Measurements from ENCODE around the gene RBMS1. TPM values are rescaled to one million over a fixed set of nuclear protein-coding genes. Genes with fewer than 3 reads are reported as not detected.
A peak's percentile ranks its signal among the peaks of the same experiment; 100 is the strongest.

Gene RBMS1
- total and polyA plus RNA-seq, 2 of the 13 experiments (the other 11 are each of a cell fraction or from before 2014, with no cell fraction given) = 55.5 to 110 TPM

GRCh38 chr2:160464017-160464416 lies 29.6 kb downstream of the RBMS1 start:
- H3K36me3 ChIP-seq (replicated peaks in 1 of 2; ENCODE audit: control insufficient read depth in 1 of 2, insufficient read depth in 2 of 2, low read length in 2 of 2) = no peaks in the 10 kb centered on the region
- peak; percentile 14 to 48; a peak in 1 of 4 replicates for TF ChIP-seq MAFK (conservative IDR thresholded peaks at IDR 0.05 in 1 of 2, IDR thresholded peaks at IDR 0.05 in 1 of 2; ENCODE audit: low read length in 2 of 2)
- no peak for TF ChIP-seq CREB1 (IDR thresholded peaks at IDR 0.05)
- TF ChIP-seq CREB1 (CRISPR knock-in tag; IDR thresholded peaks at IDR 0.05) = 0 out of 2 replicates have a peak, but pooled peaks have one; percentile 20
- no peak for TF ChIP-seq ZNF530 (CRISPR knock-in tag; IDR thresholded peaks at IDR 0.05; ENCODE audit: low read depth)
- no peak for TF ChIP-seq TCF7L2 (IDR thresholded peaks at IDR 0.05; ENCODE audit: low read depth, low read length)
- TF ChIP-seq MAFF (IDR thresholded peaks at IDR 0.05; ENCODE audit: low read depth, low read length) = peak; percentile 51; the same call in 1 of the 2 replicates
- no peak overlapping the region for H3K4me3 ChIP-seq (replicated peaks in 1 of 3; ENCODE audit: insufficient read depth in 1 of 3, low read depth in 2 of 3, low read length in 3 of 3)
- ChIA-PET CTCF (ENCODE audit: low intra/inter-chr PET ratio, low total read pairs) (no interaction called here), POLR2A (no interaction called here)
- in situ Hi-C loops (cut with HindIII; ENCODE audit: extremely low pct_ligation_motif_present, low pct_unique_long_range_greater_than_20kb) = no loop called here
- 98% methylated on average over 2 of the region's 2 CpGs for WGBS (ENCODE audit: low lambda C conversion rate)
- H3K4me2 ChIP-seq (ENCODE audit: low read depth, low read length) = no peak overlapping the region
- no TSS peak for BruUV-seq (replicated peaks)
- intact Hi-C loops (cut with micrococcal nuclease; ENCODE audit: unreplicated experiment) = no loop called here
- H3K79me2 ChIP-seq (ENCODE audit: insufficient read depth, low read length) = peaks cover 65% of the 10 kb centered on the region
- ATAC-seq = no peak
- H4K20me1 ChIP-seq (ENCODE audit: insufficient read depth, low read length) = peaks cover 34% of the 10 kb centered on the region
- no peaks in the 10 kb centered on the region for H3K27me3 ChIP-seq (ENCODE audit: control insufficient read depth in 1 of 2, insufficient read depth in 2 of 2, low read length in 2 of 2)
- H3K9me3 ChIP-seq (ENCODE audit: low read length) = no peaks in the 10 kb centered on the region
- H3K4me1 ChIP-seq (ENCODE audit: insufficient read depth, low read length) = no peaks in the 10 kb centered on the region
- no peak overlapping the region for H2AFZ ChIP-seq (ENCODE audit: low read length)
- H3K27ac ChIP-seq (ENCODE audit: extremely low read length, insufficient read depth, low read length) = no peak overlapping the region
- no peak for FAIRE-seq
- H3K9ac ChIP-seq (ENCODE audit: insufficient read depth, low read depth, low read length) = no peak overlapping the region
- DNase-seq (ENCODE audit: low spot score) = no peak

DNA sequence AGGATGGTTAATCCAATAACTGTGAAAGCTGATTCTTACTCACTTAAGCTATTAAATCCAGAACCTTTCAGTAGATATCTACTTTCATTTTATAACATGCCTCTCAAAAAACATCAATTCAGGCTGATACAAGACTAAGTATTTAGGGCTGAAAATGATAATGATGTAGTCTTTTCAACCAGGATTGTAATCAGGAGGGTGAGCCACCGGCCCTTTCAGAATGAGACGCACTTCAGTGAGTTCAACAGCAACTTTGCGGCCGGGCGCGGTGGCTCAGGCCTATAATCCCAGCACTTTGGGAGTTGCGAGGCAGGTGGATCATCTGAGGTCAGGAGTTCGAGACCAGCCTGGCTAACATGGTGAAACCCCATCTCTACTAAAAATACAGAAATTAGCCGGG lies 30.4 kb downstream of the RBMS1 start:
- Histone ChIP-seq H3K9ac (ENCODE audit: insufficient read depth, low read depth, low read length) (no peak overlapping the region), H4K20me1 (ENCODE audit: insufficient read depth, low read length) (peaks cover 32% of the 10 kb centered on the region), H3K9me3 (ENCODE audit: low read length) (no peaks in the 10 kb centered on the region), H3K4me3 (replicated peaks in 1 of 3; ENCODE audit: insufficient read depth in 1 of 3, low read depth in 2 of 3, low read length in 3 of 3) (no peak overlapping the region), H3K27ac (ENCODE audit: extremely low read length, insufficient read depth, low read length) (no peak overlapping the region), H3K4me1 (ENCODE audit: insufficient read depth, low read length) (no peaks in the 10 kb centered on the region), H3K4me2 (ENCODE audit: low read depth, low read length) (no peak overlapping the region), H3K27me3 (ENCODE audit: control insufficient read depth in 1 of 2, insufficient read depth in 2 of 2, low read length in 2 of 2) (no peaks in the 10 kb centered on the region), H3K36me3 (replicated peaks in 1 of 2; ENCODE audit: control insufficient read depth in 1 of 2, insufficient read depth in 2 of 2, low read length in 2 of 2) (no peaks in the 10 kb centered on the region; a peak in 1 of 5 replicates), H2AFZ (ENCODE audit: low read length) (no peak overlapping the region), H3K79me2 (ENCODE audit: insufficient read depth, low read length) (peaks cover 58% of the 10 kb centered on the region)
- no peak for ATAC-seq
- ChIA-PET POLR2A (no interaction called here), CTCF (ENCODE audit: low intra/inter-chr PET ratio, low total read pairs) (no interaction called here)
- no peak for FAIRE-seq
- over 99% methylated on average over 9 of the region's 9 CpGs for WGBS (ENCODE audit: low lambda C conversion rate)
- TF ChIP-seq, protein P1, sequence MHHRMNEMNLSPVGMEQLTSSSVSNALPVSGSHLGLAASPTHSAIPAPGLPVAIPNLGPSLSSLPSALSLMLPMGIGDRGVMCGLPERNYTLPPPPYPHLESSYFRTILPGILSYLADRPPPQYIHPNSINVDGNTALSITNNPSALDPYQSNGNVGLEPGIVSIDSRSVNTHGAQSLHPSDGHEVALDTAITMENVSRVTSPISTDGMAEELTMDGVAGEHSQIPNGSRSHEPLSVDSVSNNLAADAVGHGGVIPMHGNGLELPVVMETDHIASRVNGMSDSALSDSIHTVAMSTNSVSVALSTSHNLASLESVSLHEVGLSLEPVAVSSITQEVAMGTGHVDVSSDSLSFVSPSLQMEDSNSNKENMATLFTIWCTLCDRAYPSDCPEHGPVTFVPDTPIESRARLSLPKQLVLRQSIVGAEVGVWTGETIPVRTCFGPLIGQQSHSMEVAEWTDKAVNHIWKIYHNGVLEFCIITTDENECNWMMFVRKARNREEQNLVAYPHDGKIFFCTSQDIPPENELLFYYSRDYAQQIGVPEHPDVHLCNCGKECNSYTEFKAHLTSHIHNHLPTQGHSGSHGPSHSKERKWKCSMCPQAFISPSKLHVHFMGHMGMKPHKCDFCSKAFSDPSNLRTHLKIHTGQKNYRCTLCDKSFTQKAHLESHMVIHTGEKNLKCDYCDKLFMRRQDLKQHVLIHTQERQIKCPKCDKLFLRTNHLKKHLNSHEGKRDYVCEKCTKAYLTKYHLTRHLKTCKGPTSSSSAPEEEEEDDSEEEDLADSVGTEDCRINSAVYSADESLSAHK (CRISPR knock-in tag; IDR thresholded peaks at IDR 0.05; ENCODE audit: borderline replicate concordance) = no peak
- in situ Hi-C loops (cut with HindIII; ENCODE audit: extremely low pct_ligation_motif_present, low pct_unique_long_range_greater_than_20kb) (no loop called here), intact Hi-C loops (cut with micrococcal nuclease; ENCODE audit: unreplicated experiment) (no loop called here)
- DNase-seq (ENCODE audit: low spot score) = no peak
- no TSS peak for BruUV-seq (replicated peaks)

All from HepG2 (cell line).